Measurements from ENCODE around the gene VWCE. TPM values are rescaled to one million over a fixed set of nuclear protein-coding genes. Genes with fewer than 3 reads are reported as not detected.
A peak's percentile ranks its signal among the peaks of the same experiment; 100 is the strongest.

VWCE gene
- total RNA-seq, 6 donors from 2014 or later: 0.40 to 10.5 (median 0.79) TPM

DNA sequence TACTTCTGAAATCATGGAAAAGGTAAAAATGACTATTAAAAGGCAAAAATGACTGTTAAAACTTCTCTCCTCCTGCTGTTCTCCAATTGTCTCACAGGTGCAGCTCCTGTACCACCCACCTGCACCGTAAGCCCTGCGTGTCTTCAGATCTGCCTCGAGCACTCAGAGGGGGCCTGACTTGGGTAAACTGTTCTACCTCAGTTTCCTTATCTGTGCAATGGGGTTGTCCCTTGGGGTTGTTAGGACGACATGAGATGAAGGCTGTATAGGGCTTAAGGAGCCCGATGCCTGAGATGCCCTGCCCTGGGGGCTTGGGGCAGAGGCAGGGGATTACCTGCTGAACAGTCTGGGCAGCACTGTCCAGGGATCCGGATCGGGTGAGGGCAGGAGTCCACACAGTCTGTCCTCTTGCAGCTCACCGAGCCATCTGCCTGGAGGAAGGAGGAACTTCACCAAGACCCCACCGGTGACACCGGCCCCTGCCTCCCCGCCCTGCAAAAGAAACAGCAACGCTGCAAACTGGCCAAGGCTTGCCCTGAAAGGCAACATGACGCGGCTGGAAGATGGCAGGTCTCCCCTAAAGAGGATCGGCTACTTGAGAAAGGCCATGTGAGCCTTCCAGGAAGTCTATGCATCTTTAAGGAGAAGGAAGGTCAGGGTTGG lies 26.4 kb downstream of the VWCE start:
- H3K27ac ChIP-seq: no peak overlapping the region
- H3K4me3 ChIP-seq: no peak overlapping the region
- no peak for TF ChIP-seq POLR2AphosphoS5 (IDR thresholded peaks at IDR 0.05)
- TF ChIP-seq, protein P1, sequence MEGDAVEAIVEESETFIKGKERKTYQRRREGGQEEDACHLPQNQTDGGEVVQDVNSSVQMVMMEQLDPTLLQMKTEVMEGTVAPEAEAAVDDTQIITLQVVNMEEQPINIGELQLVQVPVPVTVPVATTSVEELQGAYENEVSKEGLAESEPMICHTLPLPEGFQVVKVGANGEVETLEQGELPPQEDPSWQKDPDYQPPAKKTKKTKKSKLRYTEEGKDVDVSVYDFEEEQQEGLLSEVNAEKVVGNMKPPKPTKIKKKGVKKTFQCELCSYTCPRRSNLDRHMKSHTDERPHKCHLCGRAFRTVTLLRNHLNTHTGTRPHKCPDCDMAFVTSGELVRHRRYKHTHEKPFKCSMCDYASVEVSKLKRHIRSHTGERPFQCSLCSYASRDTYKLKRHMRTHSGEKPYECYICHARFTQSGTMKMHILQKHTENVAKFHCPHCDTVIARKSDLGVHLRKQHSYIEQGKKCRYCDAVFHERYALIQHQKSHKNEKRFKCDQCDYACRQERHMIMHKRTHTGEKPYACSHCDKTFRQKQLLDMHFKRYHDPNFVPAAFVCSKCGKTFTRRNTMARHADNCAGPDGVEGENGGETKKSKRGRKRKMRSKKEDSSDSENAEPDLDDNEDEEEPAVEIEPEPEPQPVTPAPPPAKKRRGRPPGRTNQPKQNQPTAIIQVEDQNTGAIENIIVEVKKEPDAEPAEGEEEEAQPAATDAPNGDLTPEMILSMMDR (IDR thresholded peaks at IDR 0.05): no peak
- no peak for TF ChIP-seq POLR2A (IDR thresholded peaks at IDR 0.05)
- TF ChIP-seq EP300 (IDR thresholded peaks at IDR 0.05): no peak
- ATAC-seq (ENCODE audit: low FRiP score in 2 of 2) (no peak), DNase-seq (peak in 1 of 2 donors; percentile 52)
- H3K9me3 ChIP-seq: no peaks in the 10 kb centered on the region
- no peaks in the 10 kb centered on the region for H3K4me1 ChIP-seq
- H3K36me3 ChIP-seq: no peaks in the 10 kb centered on the region
- no peaks in the 10 kb centered on the region for H3K27me3 ChIP-seq
- 90 to 93% methylated on average over 7 to 13 of the region's 15 CpGs for WGBS, 2 donors

DNA sequence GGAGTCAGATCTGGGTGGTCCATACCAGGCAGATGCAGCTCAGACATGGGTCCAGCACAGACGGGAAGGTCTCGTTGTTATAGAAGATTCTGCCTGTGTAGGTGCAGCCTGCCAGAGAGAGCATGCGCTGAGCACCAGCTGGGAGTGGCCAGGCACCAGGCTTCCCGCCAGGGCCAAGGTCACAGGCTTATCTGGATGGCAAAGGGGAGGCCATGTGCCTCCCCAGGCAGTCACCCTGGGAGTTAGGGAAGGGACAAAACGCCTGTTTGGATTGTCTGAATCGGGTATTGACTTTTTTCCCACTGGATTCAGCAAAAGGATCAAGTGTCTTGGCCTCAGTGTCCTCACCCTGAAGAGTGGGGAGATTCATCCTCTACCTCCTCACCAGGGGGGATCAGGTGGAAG lies 27.7 kb downstream of the VWCE start:
- Histone ChIP-seq H3K27me3 (no peaks in the 10 kb centered on the region), H3K9me3 (no peaks in the 10 kb centered on the region), H3K27ac (no peak overlapping the region), H3K36me3 (no peaks in the 10 kb centered on the region), H3K4me1 (no peaks in the 10 kb centered on the region), H3K4me3 (no peak overlapping the region)
- peak in 1 of 2 donors; percentile 47 for DNase-seq
- peak; percentile 6 to 16 for ATAC-seq (ENCODE audit: low FRiP score in 2 of 2)
- TF ChIP-seq, protein P1 (IDR thresholded peaks at IDR 0.05): no peak
- TF ChIP-seq POLR2A (IDR thresholded peaks at IDR 0.05): no peak
- WGBS, 2 donors: 72% methylated on average over 3 to 6 of the region's 6 CpGs

DNA sequence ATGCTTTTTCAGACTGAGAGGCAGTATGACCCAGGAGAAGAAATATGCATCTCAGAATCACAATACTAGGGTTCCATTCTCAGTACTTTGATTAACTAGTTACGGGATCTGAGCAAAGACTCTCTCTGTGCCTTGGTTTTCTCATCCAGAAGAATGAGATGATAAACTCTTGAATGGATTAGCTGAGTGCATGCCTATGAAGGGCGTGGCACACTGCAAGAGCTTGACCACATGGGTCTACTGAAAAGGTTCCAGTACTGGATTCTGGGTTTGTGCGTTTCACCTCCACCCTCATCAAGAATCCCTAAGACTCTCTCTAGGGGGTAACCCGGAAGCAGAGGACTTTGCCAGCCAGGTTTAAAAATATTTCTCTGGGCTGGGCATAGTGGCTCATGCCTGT lies 28.5 kb downstream of the VWCE start:
- ATAC-seq (ENCODE audit: low FRiP score in 2 of 2) (peak in 1 of 2 donors; percentile 33), DNase-seq (no peak)
- Histone ChIP-seq H3K4me1 (no peaks in the 10 kb centered on the region), H3K9me3 (no peaks in the 10 kb centered on the region), H3K36me3 (no peaks in the 10 kb centered on the region), H3K4me3 (no peak overlapping the region), H3K27ac (no peak overlapping the region), H3K27me3 (no peaks in the 10 kb centered on the region)
- TF ChIP-seq EP300 (IDR thresholded peaks at IDR 0.05) (no peak), POLR2AphosphoS5 (IDR thresholded peaks at IDR 0.05) (no peak), POLR2A (IDR thresholded peaks at IDR 0.05) (no peak)
- TF ChIP-seq, protein P1 (IDR thresholded peaks at IDR 0.05): no peak
- 62 to 80% methylated on average over 4 of the region's 4 CpGs for WGBS, 2 donors

DNA sequence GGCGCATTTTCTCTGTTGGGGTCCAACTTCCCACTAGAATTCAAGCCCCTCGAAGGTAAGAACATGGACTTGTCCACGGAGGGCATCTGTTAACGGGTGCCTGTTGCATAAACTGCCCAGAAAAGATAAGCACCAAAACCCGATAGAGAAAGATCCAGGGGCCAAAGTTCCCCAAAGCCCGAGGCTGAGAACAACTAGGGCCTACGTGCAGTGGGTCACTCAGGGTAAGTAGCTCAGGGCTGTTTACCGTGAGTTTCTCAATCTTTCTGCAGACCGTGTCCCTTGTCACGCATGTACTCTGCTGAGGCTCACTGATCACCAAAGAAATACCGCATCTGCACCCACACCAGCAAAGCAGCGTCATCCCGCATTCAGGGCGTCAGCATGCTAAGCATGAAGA lies 29.8 kb downstream of the VWCE start:
- H3K27me3 ChIP-seq: no peaks in the 10 kb centered on the region
- H3K36me3 ChIP-seq: no peaks in the 10 kb centered on the region
- WGBS, 2 donors: 90 to 92% methylated on average over 14 of the region's 14 CpGs
- no peak for TF ChIP-seq POLR2A (IDR thresholded peaks at IDR 0.05)
- no peak for TF ChIP-seq EP300 (IDR thresholded peaks at IDR 0.05)
- TF ChIP-seq, protein P1 (IDR thresholded peaks at IDR 0.05): no peak
- no peak for TF ChIP-seq POLR2AphosphoS5 (IDR thresholded peaks at IDR 0.05)
- no peak overlapping the region for H3K4me3 ChIP-seq
- no peaks in the 10 kb centered on the region for H3K4me1 ChIP-seq
- H3K9me3 ChIP-seq: no peaks in the 10 kb centered on the region
- H3K27ac ChIP-seq: no peak overlapping the region
- ATAC-seq (ENCODE audit: low FRiP score in 2 of 2) (no peak), DNase-seq (no peak)

DNA sequence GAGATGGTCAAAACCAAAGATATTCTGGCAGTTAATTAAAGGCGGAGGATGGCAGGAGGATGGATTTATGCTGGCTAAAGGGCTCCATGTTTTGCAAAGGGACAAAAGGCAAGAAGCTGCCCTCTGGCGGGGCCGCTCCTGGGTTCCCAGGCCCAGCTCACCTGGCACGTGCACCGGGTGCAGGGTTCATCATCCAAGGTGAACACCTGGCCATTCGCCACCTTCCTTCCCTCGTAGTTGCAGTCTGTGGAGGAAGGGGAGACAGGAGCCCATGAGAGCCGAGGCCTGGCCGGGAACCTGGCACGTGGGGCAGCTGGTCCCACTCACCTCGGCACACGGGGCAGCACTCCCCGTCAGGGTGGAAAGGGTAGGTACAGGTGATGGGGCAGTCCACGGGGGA lies 30.3 kb downstream of the VWCE start:
- Histone ChIP-seq H3K9me3 (no peaks in the 10 kb centered on the region), H3K27me3 (no peaks in the 10 kb centered on the region), H3K36me3 (no peaks in the 10 kb centered on the region), H3K4me1 (no peaks in the 10 kb centered on the region), H3K4me3 (no peak overlapping the region), H3K27ac (no peak overlapping the region)
- WGBS, 2 donors: 90 to 94% methylated on average over 14 of the region's 14 CpGs
- TF ChIP-seq, protein P1 (IDR thresholded peaks at IDR 0.05): no peak
- no peak for TF ChIP-seq POLR2AphosphoS5 (IDR thresholded peaks at IDR 0.05)
- TF ChIP-seq EP300 (IDR thresholded peaks at IDR 0.05): no peak
- no peak for TF ChIP-seq POLR2A (IDR thresholded peaks at IDR 0.05)
- DNase-seq (peak in 1 of 2 donors; percentile 58), ATAC-seq (ENCODE audit: low FRiP score in 2 of 2) (peak in 1 of 2 donors; percentile 31)

All from upper lobe of left lung (tissue), 6 donors.